Gastrocnemius medialis (tissue), 4 donors: ENCODE results near the gene UBIAD1. TPM values are rescaled to one million over a fixed set of nuclear protein-coding genes. Genes with fewer than 3 reads are reported as not detected.

Experiments
- ATAC-seq, 2 donors: fragments of 150-250 bp; one replicate each; pipeline ENCODE4 v1.9.1; 2016
- DNase-seq, 2 donors: peaks; one replicate each; pipeline ENCODE4 v3.0.0-alpha.2; 2019
- H3K27ac ChIP-seq, 4 donors: fragments of 200-600 bp; sonication (generic); 1 replicate in 1 of 4; 2 replicates in 3 of 4; pipeline ENCODE4 v1.5.1; 2016 to 2018; ENCODE audit warnings: mild to moderate bottlenecking in 2 of 4, moderate library complexity in 1 of 4
- H3K27me3 ChIP-seq, 3 donors: fragments of 200-600 bp; sonication (generic) in 2 of 3; 1 replicate in 1 of 3; 2 replicates in 2 of 3; pipeline versions ENCODE4 v1.5.1 to v1.6.0; 2016 to 2019; ENCODE audit warnings: mild to moderate bottlenecking in 1 of 3, moderate library complexity in 1 of 3
- H3K36me3 ChIP-seq, 2 donors: fragments of 200-600 bp; sonication (generic) in 1 of 2; one replicate each; pipeline ENCODE4 v1.5.1; 2017 to 2018
- H3K4me1 ChIP-seq, 2 donors: fragments of 200-600 bp; sonication (generic) in 1 of 2; one replicate each; pipeline ENCODE4 v1.5.1; 2016 to 2017; ENCODE audit warnings: mild to moderate bottlenecking in 2 of 2
- H3K4me3 ChIP-seq, 4 donors: fragments of 200-600 bp; sonication (generic) in 3 of 4; 1 replicate in 1 of 4; 2 replicates in 3 of 4; pipeline ENCODE4 v1.5.1; 2016 to 2019; ENCODE audit warnings: mild to moderate bottlenecking in 2 of 4
- H3K9me3 ChIP-seq, 3 donors: fragments of 200-600 bp; sonication (generic) in 2 of 3; 1 replicate in 1 of 3; 2 replicates in 2 of 3; pipeline ENCODE4 v1.5.1; 2016 to 2019
- CTCF ChIP-seq, 5 experiments: fragments of 450-650 bp in 3 of 5; fragments of 200-600 bp in 2 of 5; sonication (generic) in 2 of 5; IDR thresholded peaks in 4 of 5; conservative IDR thresholded peaks in 1 of 5; 1 replicate in 4 of 5; 2 replicates in 1 of 5; pipeline ENCODE4 v1.5.1; 2016 to 2019; ENCODE audit warnings: antibody characterized with exemption in 5 of 5, mild to moderate bottlenecking in 3 of 5, moderate library complexity in 3 of 5
- POLR2A ChIP-seq, 2 donors: fragments of 450-650 bp; IDR thresholded peaks; one replicate each; pipeline ENCODE4 v1.6.1; 2017; ENCODE audit warnings: antibody characterized with exemption in 2 of 2, mild to moderate bottlenecking in 2 of 2, moderate library complexity in 2 of 2
- in situ Hi-C, 4 donors: fragments of 200-750 bp; cut with MboI; loops; one replicate each; pipeline versions ENCODE4 v1.15.0 to v1.8.0; 2017; ENCODE audit warnings: low sequenced_read_pairs in 4 of 4
- intact Hi-C: fragments of 100-400 bp; cut with DNase I; formaldehyde crosslinking; loops from one replicate; pipeline ENCODE4 v1.15.1; 2023; ENCODE audit warnings: low total_unique reads
- total RNA-seq, 4 donors: library from RNA; depleted of rRNA; stranded (reverse); fragments of >200 nt; gene quantifications; one replicate each; pipeline versions ENCODE4 v1.1.0 to v1.2.3, GENCODE V29; 2016

Gene UBIAD1
- total RNA-seq, 4 donors from 2014 or later, result 15.1 to 24.5 (median 20.2) TPM

DNA sequence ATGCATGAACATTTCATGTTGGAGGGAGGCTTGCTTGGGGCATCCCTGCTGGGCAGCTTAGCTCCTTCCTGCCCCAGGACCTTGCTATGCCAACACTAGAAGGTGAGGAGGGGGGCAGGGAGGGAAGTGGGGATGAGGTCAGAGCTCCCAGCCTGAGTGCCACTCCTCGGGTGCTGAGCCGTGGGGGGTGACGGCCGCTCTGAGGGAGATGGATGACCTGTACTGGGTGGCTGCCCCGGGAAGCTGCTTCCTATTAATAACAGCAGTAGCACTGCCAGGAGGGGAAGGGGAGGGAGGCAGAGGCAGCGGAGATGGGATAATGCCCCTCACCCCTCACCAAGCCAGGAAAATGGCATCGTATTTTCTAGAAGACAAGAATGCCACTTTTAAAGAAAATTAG, 60.6 kb downstream of the UBIAD1 start:
- intact Hi-C loops, result no loop called here
- no peak for ATAC-seq
- Histone ChIP-seq H3K27ac (no peak overlapping the region), H3K27me3 (no peaks in the 10 kb centered on the region), H3K36me3 (no peaks in the 10 kb centered on the region), H3K4me3 (no peak overlapping the region), H3K4me1 (peaks cover 0 to 11% of the 10 kb centered on the region in 2 donors), H3K9me3 (no peaks in the 10 kb centered on the region)
- no peak for DNase-seq
- in situ Hi-C loops, result loop anchor here in 1 of 4 donors (25.0 kb wide), 1 partner anchor 304 kb away; no protein-coding TSS in a partner anchor
- TF ChIP-seq POLR2A (IDR thresholded peaks at IDR 0.05), result no peak
- no peak for TF ChIP-seq CTCF (IDR thresholded peaks at IDR 0.05 in 4 of 5, conservative IDR thresholded peaks at IDR 0.05 in 1 of 5)

GRCh38 chr1:11334261-11334804, 61.3 kb downstream of the UBIAD1 start:
- H3K4me1 ChIP-seq, result peaks cover 3 to 17% of the 10 kb centered on the region in 2 donors
- DNase-seq (no peak), ATAC-seq (no peak)
- H3K27me3 ChIP-seq, result no peaks in the 10 kb centered on the region
- no peak overlapping the region for H3K4me3 ChIP-seq
- intact Hi-C loops, result no loop called here
- TF ChIP-seq CTCF (IDR thresholded peaks at IDR 0.05 in 4 of 5, conservative IDR thresholded peaks at IDR 0.05 in 1 of 5) (no peak), POLR2A (IDR thresholded peaks at IDR 0.05) (no peak)
- in situ Hi-C loops, result loop anchor here in 1 of 4 donors (25.0 kb wide), 1 partner anchor 303 kb away; no protein-coding TSS in a partner anchor
- no peaks in the 10 kb centered on the region for H3K9me3 ChIP-seq
- no peak overlapping the region for H3K27ac ChIP-seq
- no peaks in the 10 kb centered on the region for H3K36me3 ChIP-seq

- Histone ChIP-seq H3K9me3 (no peaks in the 10 kb centered on the region), H3K4me1 (peaks cover 4 to 22% of the 10 kb centered on the region in 2 donors), H3K4me3 (no peak overlapping the region), H3K36me3 (no peaks in the 10 kb centered on the region), H3K27me3 (no peaks in the 10 kb centered on the region), H3K27ac (no peak overlapping the region)
- intact Hi-C loops (loop anchor here (5.0 kb wide), 2 partner anchors 43 to 307 kb away; no protein-coding TSS in a partner anchor), in situ Hi-C loops (loop anchor here in 1 of 4 donors (25.0 kb wide), 1 partner anchor 302 kb away; no protein-coding TSS in a partner anchor)
- ATAC-seq (no peak), DNase-seq (no peak)
- TF ChIP-seq POLR2A (IDR thresholded peaks at IDR 0.05) (no peak), CTCF (IDR thresholded peaks at IDR 0.05 in 4 of 5, conservative IDR thresholded peaks at IDR 0.05 in 1 of 5) (no peak)
Observed at GRCh38 chr1:11334821-11335220, 61.8 kb downstream of the UBIAD1 start.

DNA sequence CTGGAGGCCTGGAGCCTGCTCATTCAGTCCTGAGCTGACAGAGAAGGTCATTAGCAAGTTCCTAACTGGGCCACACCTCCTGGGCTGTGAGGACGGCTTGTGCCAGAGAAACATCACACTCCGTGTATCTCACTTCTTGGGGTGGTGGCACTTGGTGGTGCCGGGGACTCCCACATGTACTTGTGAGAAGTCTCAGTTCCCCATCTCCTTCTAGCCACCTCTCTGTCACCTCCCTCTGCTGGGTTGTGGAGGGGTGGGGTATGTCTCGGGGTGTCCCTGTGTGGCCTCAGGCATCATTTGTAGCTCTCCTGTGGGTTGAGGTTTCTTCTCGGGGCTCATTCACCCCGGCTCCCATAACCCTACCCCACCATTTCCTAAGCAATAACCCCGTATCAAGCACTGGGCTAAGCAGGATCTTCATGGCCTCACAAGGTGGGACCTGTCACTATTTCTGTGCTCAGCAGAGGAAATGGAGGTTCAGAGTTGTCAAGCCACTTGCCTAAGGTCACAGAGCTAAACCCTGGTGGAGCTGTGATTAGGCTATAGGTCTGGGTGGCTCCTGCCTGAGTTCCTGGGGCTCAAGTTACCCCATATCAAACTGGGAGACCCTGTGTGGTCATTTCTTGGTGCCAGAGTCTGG, 62.5 kb downstream of the UBIAD1 start:
- intact Hi-C loops, result loop anchor here (5.0 kb wide), 2 partner anchors 43 to 307 kb away; no protein-coding TSS in a partner anchor

More for the DNA sequence above, 62.5 kb downstream of the UBIAD1 start:
- DNase-seq (no peak), ATAC-seq (no peak)
- TF ChIP-seq CTCF (IDR thresholded peaks at IDR 0.05 in 4 of 5, conservative IDR thresholded peaks at IDR 0.05 in 1 of 5), result no peak
- no peak for TF ChIP-seq POLR2A (IDR thresholded peaks at IDR 0.05)
- Histone ChIP-seq H3K27ac (no peak overlapping the region), H3K4me3 (no peak overlapping the region), H3K4me1 (peaks cover 10 to 27% of the 10 kb centered on the region in 2 donors), H3K9me3 (no peaks in the 10 kb centered on the region), H3K27me3 (no peaks in the 10 kb centered on the region), H3K36me3 (no peaks in the 10 kb centered on the region)
- in situ Hi-C loops, result loop anchor here in 1 of 4 donors (25.0 kb wide), 1 partner anchor 302 kb away; no protein-coding TSS in a partner anchor
